Caco-2 (cell line): ENCODE measurements around the gene COL25A1. TPM values are rescaled to one million over a fixed set of nuclear protein-coding genes. Genes with fewer than 3 reads are reported as not detected.

Source experiments
- BruUV-seq: library from RNA; stranded (reverse); fragments of 400-500 nt; replicated peaks from 2 replicates; lab custom pipeline; 2021; lab: Mats Ljungman, UMichigan
- CTCF ChIA-PET: fragments of 300-600 bp; sonication (Branson Sonifier 250); formaldehyde crosslinking; loops from one replicate; lab custom pipeline; 2022; ENCODE audit warnings: antibody characterized with exemption; lab: Charles Lee
- POLR2A ChIA-PET: fragments of 300-600 bp; sonication (Branson Sonifier 250); formaldehyde crosslinking; loops from one replicate; lab custom pipeline; 2022; ENCODE audit warnings: antibody characterized with exemption; lab: Charles Lee
- DNase-seq, 2 experiments: peaks; one replicate each; pipeline versions ENCODE4 v3.0.0 to v3.0.0-alpha.2; 2020 to 2022
- H3K27me3 ChIP-seq: replicated peaks from 2 replicates; pipeline ENCODE4 v1.6.0; 2011; ENCODE audit warnings: low read length; ENCODE audit not compliant: control insufficient read depth, insufficient read depth
- H3K36me3 ChIP-seq: 2 replicates; pipeline ENCODE4 v1.5.1; 2011; ENCODE audit warnings: low read length; ENCODE audit not compliant: control insufficient read depth, insufficient read depth
- H3K4me1 ChIP-seq: fragments of 250-450 bp; sonication (Bioruptor Pico); 2 replicates; pipeline ENCODE4 v1.5.1; 2020; ENCODE audit warnings: mild to moderate bottlenecking
- H3K4me3 ChIP-seq: 2 replicates; pipeline ENCODE4 v1.5.1; 2011; ENCODE audit warnings: low read depth, mild to moderate bottlenecking, control low read depth, low read length
- H3K9me3 ChIP-seq: fragments of 250-450 bp; sonication (Bioruptor Pico); 2 replicates; pipeline ENCODE4 v1.5.1; 2020; ENCODE audit warnings: mild to moderate bottlenecking, moderate library complexity
- H3K27ac Mint-ChIP-seq: one replicate; pipeline ENCODE4 v1.8.0; 2022; ENCODE audit warnings: mixed read lengths; ENCODE audit not compliant: unreplicated experiment
- H3K27me3 Mint-ChIP-seq: one replicate; pipeline ENCODE4 v1.8.0; 2022; ENCODE audit warnings: mixed read lengths; ENCODE audit not compliant: insufficient read depth, unreplicated experiment
- H3K36me3 Mint-ChIP-seq: one replicate; pipeline ENCODE4 v1.8.0; 2022; ENCODE audit warnings: mild to moderate bottlenecking, mixed read lengths; ENCODE audit not compliant: insufficient read depth, unreplicated experiment
- H3K4me1 Mint-ChIP-seq: one replicate; pipeline ENCODE4 v1.8.0; 2022; ENCODE audit warnings: low read depth, mixed read lengths; ENCODE audit not compliant: unreplicated experiment
- H3K4me3 Mint-ChIP-seq: one replicate; pipeline ENCODE4 v1.8.0; 2022; ENCODE audit warnings: mild to moderate bottlenecking, moderate library complexity, mixed read lengths; ENCODE audit not compliant: unreplicated experiment
- H3K9me3 Mint-ChIP-seq: one replicate; pipeline ENCODE4 v1.8.0; 2022; ENCODE audit warnings: mixed read lengths; ENCODE audit not compliant: unreplicated experiment
- CTCF ChIP-seq, 2 experiments: fragments of 200-600 bp in 1 of 2; IDR thresholded peaks; 1 replicate in 1 of 2; 2 replicates in 1 of 2; pipeline versions ENCODE4 v1.5.1 to v1.8.0; 2011 to 2022; ENCODE audit warnings: antibody characterized with exemption in 1 of 2, control low read depth in 1 of 2, inconsistent platforms in 1 of 2, low read depth in 1 of 2, low read length in 1 of 2, mild to moderate bottlenecking in 1 of 2, moderate library complexity in 1 of 2; ENCODE audit not compliant: insufficient read depth in 1 of 2, severe bottlenecking in 1 of 2, unreplicated experiment in 1 of 2
- intact Hi-C: fragments of 100-400 bp; cut with micrococcal nuclease; formaldehyde crosslinking; loops from one replicate; pipeline ENCODE4 v1.10.0; 2022; ENCODE audit not compliant: unreplicated experiment
- total RNA-seq: library from RNA; stranded (reverse); gene quantifications from 2 replicates; pipeline ENCODE4 v1.2.3, GENCODE V29; 2022

The COL25A1 gene
- total RNA-seq, 1 experiment from 2014 or later: not detected

- CTCF ChIA-PET: no interaction called here
- H3K27ac Mint-ChIP-seq: no peak overlapping the region
- POLR2A ChIA-PET: no interaction called here
- H3K4me3 Mint-ChIP-seq: no peak overlapping the region
- DNase-seq: no peak
- peaks cover 5% of the 10 kb centered on the region for H3K27me3 Mint-ChIP-seq
- H3K4me1 Mint-ChIP-seq: no peaks in the 10 kb centered on the region
- intact Hi-C loops: no loop called here
- Histone ChIP-seq H3K4me3 (no peak overlapping the region), H3K36me3 (no peaks in the 10 kb centered on the region), H3K27me3 (no peaks in the 10 kb centered on the region), H3K4me1 (no peaks in the 10 kb centered on the region), H3K9me3 (no peaks in the 10 kb centered on the region)
- H3K36me3 Mint-ChIP-seq: no peaks in the 10 kb centered on the region
- no peaks in the 10 kb centered on the region for H3K9me3 Mint-ChIP-seq
- TF ChIP-seq CTCF (IDR thresholded peaks at IDR 0.05; ENCODE audit: insufficient read depth in 1 of 2, low read depth in 1 of 2, low read length in 1 of 2, severe bottlenecking in 1 of 2, unreplicated experiment in 1 of 2): no peak
- BruUV-seq: no TSS peak
Measured at GRCh38 chr4:109157696-109158095, 144.8 kb downstream of the COL25A1 start.

GRCh38 chr4:109157205-109157604, 145.3 kb downstream of the COL25A1 start:
- no peaks in the 10 kb centered on the region for H3K4me1 ChIP-seq
- Mint-ChIP-seq H3K27ac (no peak overlapping the region), H3K4me3 (no peak overlapping the region), H3K4me1 (no peaks in the 10 kb centered on the region), H3K9me3 (no peaks in the 10 kb centered on the region), H3K27me3 (peaks cover 9% of the 10 kb centered on the region), H3K36me3 (no peaks in the 10 kb centered on the region)
- TF ChIP-seq CTCF (IDR thresholded peaks at IDR 0.05; ENCODE audit: insufficient read depth in 1 of 2, low read depth in 1 of 2, low read length in 1 of 2, severe bottlenecking in 1 of 2, unreplicated experiment in 1 of 2): no peak
- no peak for DNase-seq
- ChIA-PET POLR2A (no interaction called here), CTCF (no interaction called here)
- BruUV-seq: no TSS peak
- H3K27me3 ChIP-seq: no peaks in the 10 kb centered on the region
- intact Hi-C loops: no loop called here
- no peak overlapping the region for H3K4me3 ChIP-seq
- H3K36me3 ChIP-seq: no peaks in the 10 kb centered on the region
- H3K9me3 ChIP-seq: no peaks in the 10 kb centered on the region

GRCh38 chr4:109156356-109156755, 146.1 kb downstream of the COL25A1 start:
- Mint-ChIP-seq H3K27me3 (peaks cover 5% of the 10 kb centered on the region), H3K36me3 (no peaks in the 10 kb centered on the region), H3K9me3 (no peaks in the 10 kb centered on the region), H3K4me1 (no peaks in the 10 kb centered on the region), H3K4me3 (no peak overlapping the region), H3K27ac (no peak overlapping the region)
- H3K36me3 ChIP-seq: no peaks in the 10 kb centered on the region
- H3K9me3 ChIP-seq: no peaks in the 10 kb centered on the region
- ChIA-PET CTCF (no interaction called here), POLR2A (no interaction called here)
- H3K4me3 ChIP-seq: no peak overlapping the region
- intact Hi-C loops: no loop called here
- BruUV-seq: no TSS peak
- H3K4me1 ChIP-seq: no peaks in the 10 kb centered on the region
- TF ChIP-seq CTCF (IDR thresholded peaks at IDR 0.05; ENCODE audit: insufficient read depth in 1 of 2, low read depth in 1 of 2, low read length in 1 of 2, severe bottlenecking in 1 of 2, unreplicated experiment in 1 of 2): no peak
- no peak for DNase-seq
- H3K27me3 ChIP-seq: no peaks in the 10 kb centered on the region
